ENCODE results near the gene PTPRE. TPM values are rescaled to one million over a fixed set of nuclear protein-coding genes. Genes with fewer than 3 reads are reported as not detected.

PTPRE gene
- total and polyA plus RNA-seq, 2 donors = 12.3 to 15.2 TPM

- H3K27me3 ChIP-seq (ENCODE audit: control insufficient read depth in 2 of 2, insufficient read depth in 1 of 2, low read length in 1 of 2) = no peaks in the 10 kb centered on the region
- WGBS = 96% methylated on average over 8 of the region's 8 CpGs
- no peak for DNase-seq (ENCODE audit: low read depth in 6 of 9, low spot score in 9 of 9)
Measured at GRCh38 chr10:128024426-128024825, 117.5 kb downstream of the PTPRE start.

DNA sequence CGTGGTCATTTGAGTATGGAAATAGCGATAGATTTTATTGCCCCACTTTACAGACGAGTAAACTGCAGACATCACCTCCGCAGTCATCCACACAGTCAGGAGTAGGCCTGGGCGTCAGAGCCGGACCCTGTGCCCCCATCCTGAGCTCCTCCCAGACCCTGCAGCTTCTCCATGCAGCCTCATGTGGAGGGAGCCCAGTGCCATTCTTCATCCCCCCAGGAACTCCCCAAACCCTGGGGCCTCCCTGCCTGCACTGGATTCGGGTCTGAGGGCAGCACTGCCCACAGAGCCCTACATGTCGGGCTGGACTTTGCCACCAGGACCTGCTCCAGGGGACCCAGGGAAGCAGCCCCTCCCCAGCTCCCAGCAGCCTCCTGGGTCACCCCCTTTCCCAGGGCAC lies 118.5 kb downstream of the PTPRE start:
- DNase-seq (ENCODE audit: low read depth in 6 of 9, low spot score in 9 of 9) = no peak
- Histone ChIP-seq H3K36me3 (ENCODE audit: control insufficient read depth in 2 of 2, insufficient read depth in 2 of 2, low read length in 1 of 2) (no peaks in the 10 kb centered on the region), H3K4me1 (ENCODE audit: control insufficient read depth in 2 of 2, insufficient read depth in 2 of 2, low read length in 2 of 2) (peaks cover 0 to 24% of the 10 kb centered on the region in 2 donors), H3K9me3 (ENCODE audit: control insufficient read depth in 2 of 2, insufficient read depth in 1 of 2, low read length in 1 of 2) (no peaks in the 10 kb centered on the region), H3K4me3 (ENCODE audit: low read length in 2 of 2) (no peak overlapping the region), H3K27ac (ENCODE audit: low read depth in 1 of 2, low read length in 1 of 2) (no peak overlapping the region), H3K27me3 (ENCODE audit: control insufficient read depth in 2 of 2, insufficient read depth in 1 of 2, low read length in 1 of 2) (no peaks in the 10 kb centered on the region)
- 98% methylated on average over 8 of the region's 8 CpGs for WGBS

More at GRCh38 chr10:128024426-128024825, 117.5 kb downstream of the PTPRE start:
- Histone ChIP-seq H3K4me1 (ENCODE audit: control insufficient read depth in 2 of 2, insufficient read depth in 2 of 2, low read length in 2 of 2) (peaks cover 0 to 20% of the 10 kb centered on the region in 2 donors), H3K27ac (ENCODE audit: low read depth in 1 of 2, low read length in 1 of 2) (no peak overlapping the region), H3K36me3 (ENCODE audit: control insufficient read depth in 2 of 2, insufficient read depth in 2 of 2, low read length in 1 of 2) (no peaks in the 10 kb centered on the region), H3K9me3 (ENCODE audit: control insufficient read depth in 2 of 2, insufficient read depth in 1 of 2, low read length in 1 of 2) (no peaks in the 10 kb centered on the region), H3K4me3 (ENCODE audit: low read length in 2 of 2) (no peak overlapping the region)

DNA sequence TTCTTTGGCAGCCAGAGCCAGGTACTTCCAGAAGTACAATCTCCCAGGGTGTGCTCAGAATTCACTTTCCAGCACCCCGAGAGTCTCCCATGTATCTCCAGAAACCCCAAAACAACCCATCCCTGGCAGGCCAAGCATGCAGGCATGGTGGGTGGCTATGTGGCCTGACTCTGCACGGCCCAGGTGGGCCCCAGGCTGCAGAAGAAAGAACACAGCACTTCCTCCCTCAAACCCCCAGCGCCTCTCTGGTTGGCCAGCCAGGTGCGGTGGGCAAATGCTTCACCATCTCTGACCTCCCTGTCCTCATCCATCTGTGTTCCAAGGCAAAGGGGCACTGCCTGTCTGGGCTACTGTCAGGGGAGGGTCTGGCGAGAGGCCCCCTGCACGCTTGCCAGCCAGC lies 119.0 kb downstream of the PTPRE start:
- Histone ChIP-seq H3K9me3 (ENCODE audit: control insufficient read depth in 2 of 2, insufficient read depth in 1 of 2, low read length in 1 of 2) (no peaks in the 10 kb centered on the region), H3K4me3 (ENCODE audit: low read length in 2 of 2) (no peak overlapping the region), H3K27me3 (ENCODE audit: control insufficient read depth in 2 of 2, insufficient read depth in 1 of 2, low read length in 1 of 2) (no peaks in the 10 kb centered on the region), H3K4me1 (ENCODE audit: control insufficient read depth in 2 of 2, insufficient read depth in 2 of 2, low read length in 2 of 2) (peaks cover 0 to 24% of the 10 kb centered on the region in 2 donors), H3K36me3 (ENCODE audit: control insufficient read depth in 2 of 2, insufficient read depth in 2 of 2, low read length in 1 of 2) (no peaks in the 10 kb centered on the region), H3K27ac (ENCODE audit: low read depth in 1 of 2, low read length in 1 of 2) (no peak overlapping the region)
- 52% methylated on average over 6 of the region's 6 CpGs for WGBS
- DNase-seq (ENCODE audit: low read depth in 6 of 9, low spot score in 9 of 9) = no peak

DNA sequence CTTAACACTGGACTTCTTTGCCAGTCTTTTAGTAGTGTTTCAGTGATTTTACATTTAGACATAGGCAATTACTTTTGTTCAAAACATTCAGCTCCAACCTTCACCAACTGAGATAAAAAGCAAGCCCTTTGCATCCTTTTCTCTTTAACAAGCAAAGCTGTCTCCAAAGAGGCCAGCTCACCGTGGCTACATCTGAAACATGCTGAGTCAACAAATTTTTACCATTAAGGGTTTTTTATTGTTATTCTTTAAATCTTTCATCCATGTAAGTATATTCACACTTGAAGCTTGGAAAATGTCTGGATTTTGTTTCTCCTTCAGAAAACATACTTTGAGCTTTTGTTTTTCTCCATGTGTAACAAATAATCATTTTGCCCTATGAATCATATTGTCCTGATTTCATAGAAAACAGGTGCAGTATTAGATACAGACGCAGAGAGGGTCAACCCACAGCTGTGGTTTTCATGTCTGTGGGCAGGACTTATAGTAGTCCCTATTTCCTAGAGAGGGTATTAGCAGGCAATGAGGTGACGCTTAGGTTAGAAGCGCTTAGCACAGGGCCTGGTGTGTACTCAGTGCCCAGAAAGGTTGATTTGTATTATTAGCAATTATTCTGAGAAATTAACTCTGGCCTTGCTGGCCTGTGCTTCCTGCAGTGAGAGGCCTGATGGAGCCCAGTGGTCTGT lies 119.9 kb downstream of the PTPRE start:
- H3K27me3 ChIP-seq (ENCODE audit: control insufficient read depth in 2 of 2, insufficient read depth in 1 of 2, low read length in 1 of 2) = no peaks in the 10 kb centered on the region
- H3K4me3 ChIP-seq (ENCODE audit: low read length in 2 of 2) = no peak overlapping the region
- H3K9me3 ChIP-seq (ENCODE audit: control insufficient read depth in 2 of 2, insufficient read depth in 1 of 2, low read length in 1 of 2) = no peaks in the 10 kb centered on the region
- WGBS = 53% methylated on average over 4 of the region's 4 CpGs
- H3K27ac ChIP-seq (ENCODE audit: low read depth in 1 of 2, low read length in 1 of 2) = no peak overlapping the region
- peaks cover 0 to 19% of the 10 kb centered on the region in 2 donors for H3K4me1 ChIP-seq (ENCODE audit: control insufficient read depth in 2 of 2, insufficient read depth in 2 of 2, low read length in 2 of 2)
- no peak for DNase-seq (ENCODE audit: low read depth in 6 of 9, low spot score in 9 of 9)
- H3K36me3 ChIP-seq (ENCODE audit: control insufficient read depth in 2 of 2, insufficient read depth in 2 of 2, low read length in 1 of 2) = no peaks in the 10 kb centered on the region

DNA sequence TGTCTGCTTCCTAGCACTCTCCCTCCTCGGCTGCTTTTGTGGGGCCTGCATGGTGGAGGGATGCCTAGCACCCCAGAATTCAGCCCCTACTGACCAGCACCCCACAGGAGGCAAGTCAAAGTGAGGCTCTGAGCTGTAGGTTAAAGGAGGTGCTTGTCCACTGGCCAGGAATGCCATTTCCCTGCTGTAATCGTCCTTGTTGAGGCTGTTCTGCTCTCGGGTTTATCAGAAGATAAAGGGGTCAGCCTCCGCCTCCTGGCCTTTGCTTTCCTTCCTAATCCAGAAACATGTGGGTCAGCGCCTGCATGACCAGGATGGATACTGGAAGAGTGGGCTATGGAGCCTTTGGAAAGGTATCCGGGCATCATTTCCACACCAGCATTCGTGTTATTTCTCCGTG lies 120.4 kb downstream of the PTPRE start:
- DNase-seq (ENCODE audit: low read depth in 6 of 9, low spot score in 9 of 9) = no peak
- no peaks in the 10 kb centered on the region for H3K36me3 ChIP-seq (ENCODE audit: control insufficient read depth in 2 of 2, insufficient read depth in 2 of 2, low read length in 1 of 2)
- H3K27me3 ChIP-seq (ENCODE audit: control insufficient read depth in 2 of 2, insufficient read depth in 1 of 2, low read length in 1 of 2) = no peaks in the 10 kb centered on the region
- H3K27ac ChIP-seq (ENCODE audit: low read depth in 1 of 2, low read length in 1 of 2) = no peak overlapping the region
- H3K4me1 ChIP-seq (ENCODE audit: control insufficient read depth in 2 of 2, insufficient read depth in 2 of 2, low read length in 2 of 2) = peaks cover 0 to 19% of the 10 kb centered on the region in 2 donors
- 99% methylated on average over 8 of the region's 8 CpGs for WGBS
- H3K4me3 ChIP-seq (ENCODE audit: low read length in 2 of 2) = no peak overlapping the region
- H3K9me3 ChIP-seq (ENCODE audit: control insufficient read depth in 2 of 2, insufficient read depth in 1 of 2, low read length in 1 of 2) = no peaks in the 10 kb centered on the region

- Histone ChIP-seq H3K9me3 (ENCODE audit: control insufficient read depth in 2 of 2, insufficient read depth in 1 of 2, low read length in 1 of 2) (no peaks in the 10 kb centered on the region), H3K4me1 (ENCODE audit: control insufficient read depth in 2 of 2, insufficient read depth in 2 of 2, low read length in 2 of 2) (peaks cover 0 to 19% of the 10 kb centered on the region in 2 donors), H3K27me3 (ENCODE audit: control insufficient read depth in 2 of 2, insufficient read depth in 1 of 2, low read length in 1 of 2) (no peaks in the 10 kb centered on the region), H3K27ac (ENCODE audit: low read depth in 1 of 2, low read length in 1 of 2) (no peak overlapping the region), H3K4me3 (ENCODE audit: low read length in 2 of 2) (no peak overlapping the region), H3K36me3 (ENCODE audit: control insufficient read depth in 2 of 2, insufficient read depth in 2 of 2, low read length in 1 of 2) (no peaks in the 10 kb centered on the region)
- 95% methylated on average over 17 of the region's 17 CpGs for WGBS
- DNase-seq (ENCODE audit: low read depth in 6 of 9, low spot score in 9 of 9) = no peak
Measured at GRCh38 chr10:128027822-128028507, 121.1 kb downstream of the PTPRE start.

DNA sequence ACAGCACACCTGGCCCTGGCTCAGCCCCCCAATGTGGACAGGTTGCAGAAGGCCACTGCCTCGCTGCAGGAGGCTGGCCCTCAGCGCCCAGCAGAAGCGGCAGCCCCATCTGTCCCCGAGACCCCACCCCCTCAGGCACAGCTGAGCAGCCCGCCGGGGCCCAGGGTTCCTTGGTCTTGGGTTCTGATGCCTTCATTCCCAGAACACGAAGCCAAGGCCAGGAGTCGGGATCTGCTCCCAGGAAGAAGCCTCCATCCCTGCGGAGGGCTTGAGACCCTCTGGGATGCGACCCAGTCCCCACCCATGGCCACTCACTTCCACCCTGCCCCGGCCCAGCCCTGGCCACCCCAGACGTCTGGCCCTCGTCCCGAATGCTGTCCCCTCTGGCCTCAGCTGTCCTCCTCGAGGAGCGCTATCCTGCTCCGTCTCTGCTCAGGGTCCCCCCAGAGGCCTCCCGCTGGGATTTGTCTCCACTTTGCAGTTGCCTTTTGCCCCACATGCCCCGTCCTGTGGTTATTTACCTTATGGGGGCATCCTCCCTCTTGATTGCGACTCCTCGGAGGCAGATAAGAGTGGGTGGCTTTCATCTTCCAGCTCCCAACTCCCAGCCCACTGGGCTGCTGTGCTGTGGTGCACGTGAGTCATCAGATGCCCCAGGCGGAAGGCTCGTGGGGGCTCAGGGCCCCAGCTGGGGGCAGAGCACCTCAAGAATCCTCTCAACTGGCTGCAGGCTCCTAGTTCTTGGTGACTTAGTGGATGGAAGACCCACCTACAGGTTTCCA lies 121.8 kb downstream of the PTPRE start:
- Histone ChIP-seq H3K36me3 (ENCODE audit: control insufficient read depth in 2 of 2, insufficient read depth in 2 of 2, low read length in 1 of 2) (no peaks in the 10 kb centered on the region), H3K27me3 (ENCODE audit: control insufficient read depth in 2 of 2, insufficient read depth in 1 of 2, low read length in 1 of 2) (no peaks in the 10 kb centered on the region), H3K9me3 (ENCODE audit: control insufficient read depth in 2 of 2, insufficient read depth in 1 of 2, low read length in 1 of 2) (no peaks in the 10 kb centered on the region), H3K4me1 (ENCODE audit: control insufficient read depth in 2 of 2, insufficient read depth in 2 of 2, low read length in 2 of 2) (peaks cover 0 to 19% of the 10 kb centered on the region in 2 donors), H3K27ac (ENCODE audit: low read depth in 1 of 2, low read length in 1 of 2) (no peak overlapping the region), H3K4me3 (ENCODE audit: low read length in 2 of 2) (no peak overlapping the region)
- no peak for DNase-seq (ENCODE audit: low read depth in 6 of 9, low spot score in 9 of 9)
- 93% methylated on average over 24 of the region's 24 CpGs for WGBS

- no peak for DNase-seq (ENCODE audit: low read depth in 6 of 9, low spot score in 9 of 9)
- H3K4me3 ChIP-seq (ENCODE audit: low read length in 2 of 2) = no peak overlapping the region
- no peaks in the 10 kb centered on the region for H3K27me3 ChIP-seq (ENCODE audit: control insufficient read depth in 2 of 2, insufficient read depth in 1 of 2, low read length in 1 of 2)
- WGBS = 95% methylated on average over 7 of the region's 7 CpGs
- H3K36me3 ChIP-seq (ENCODE audit: control insufficient read depth in 2 of 2, insufficient read depth in 2 of 2, low read length in 1 of 2) = no peaks in the 10 kb centered on the region
- H3K9me3 ChIP-seq (ENCODE audit: control insufficient read depth in 2 of 2, insufficient read depth in 1 of 2, low read length in 1 of 2) = no peaks in the 10 kb centered on the region
- peaks cover 0 to 19% of the 10 kb centered on the region in 2 donors for H3K4me1 ChIP-seq (ENCODE audit: control insufficient read depth in 2 of 2, insufficient read depth in 2 of 2, low read length in 2 of 2)
- H3K27ac ChIP-seq (ENCODE audit: low read depth in 1 of 2, low read length in 1 of 2) = no peak overlapping the region
Measured at GRCh38 chr10:128029290-128029651, 122.4 kb downstream of the PTPRE start.

Data from thymus (tissue), 11 donors.